GM20000 (cell line): ENCODE data around the gene RHOA.
"Not testable (repeated sequence)": the region's sequence is repeated elsewhere in the genome, so short reads cannot be mapped to it uniquely, and the experiment has no call there.

Source experiments
- DNase-seq: peaks from one replicate; pipeline ENCODE4 v3.0.0; 2012; ENCODE audit warnings: low spot score
- CTCF ChIP-seq: IDR thresholded peaks from 2 replicates; pipeline ENCODE4 v1.5.1; 2012; ENCODE audit warnings: mild to moderate bottlenecking, control low read depth; ENCODE audit errors: extremely low read depth, missing control alignments

The RHOA gene

DNA sequence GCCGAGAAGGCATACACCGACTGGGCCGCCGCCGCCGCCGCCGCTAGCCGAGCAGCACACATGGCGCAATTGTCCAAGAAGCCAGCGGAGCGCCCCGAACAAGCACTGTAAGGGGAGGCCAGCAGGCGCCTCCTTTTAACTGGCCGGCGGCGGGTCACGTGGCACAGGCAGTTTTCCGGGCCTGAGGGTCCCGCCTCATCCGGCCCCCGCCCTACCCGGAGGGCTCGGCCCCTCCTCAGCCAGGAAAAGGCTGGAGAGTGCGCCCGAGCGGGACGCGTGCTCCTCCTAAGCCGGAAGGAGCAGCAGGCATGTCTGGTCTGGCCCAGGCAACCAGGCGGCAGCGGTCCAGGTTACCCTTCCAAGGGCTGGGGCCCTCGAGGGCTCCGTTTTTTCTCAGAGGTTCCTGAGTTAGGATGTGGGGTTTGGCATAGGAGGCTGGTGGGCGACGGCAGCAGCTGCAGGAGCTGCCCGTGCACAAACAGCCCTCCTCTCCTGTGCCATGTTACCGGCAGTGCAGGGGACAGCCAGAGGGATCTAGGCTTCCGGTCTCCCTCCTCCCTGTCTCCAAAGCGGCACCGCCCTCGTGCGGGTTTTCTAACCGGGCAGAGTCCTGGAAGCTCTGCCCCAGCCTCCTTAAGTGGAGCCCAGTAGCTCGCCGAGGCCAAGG lies 53.4 kb downstream of the RHOA start, which contains the start of gene GPX1:
GPX1 (minus strand) TSS at position 137 of the 667 bp plus-strand sequence; CDS start at position 62, 75 bp downstream.
- peak; percentile 90 for DNase-seq

DNA sequence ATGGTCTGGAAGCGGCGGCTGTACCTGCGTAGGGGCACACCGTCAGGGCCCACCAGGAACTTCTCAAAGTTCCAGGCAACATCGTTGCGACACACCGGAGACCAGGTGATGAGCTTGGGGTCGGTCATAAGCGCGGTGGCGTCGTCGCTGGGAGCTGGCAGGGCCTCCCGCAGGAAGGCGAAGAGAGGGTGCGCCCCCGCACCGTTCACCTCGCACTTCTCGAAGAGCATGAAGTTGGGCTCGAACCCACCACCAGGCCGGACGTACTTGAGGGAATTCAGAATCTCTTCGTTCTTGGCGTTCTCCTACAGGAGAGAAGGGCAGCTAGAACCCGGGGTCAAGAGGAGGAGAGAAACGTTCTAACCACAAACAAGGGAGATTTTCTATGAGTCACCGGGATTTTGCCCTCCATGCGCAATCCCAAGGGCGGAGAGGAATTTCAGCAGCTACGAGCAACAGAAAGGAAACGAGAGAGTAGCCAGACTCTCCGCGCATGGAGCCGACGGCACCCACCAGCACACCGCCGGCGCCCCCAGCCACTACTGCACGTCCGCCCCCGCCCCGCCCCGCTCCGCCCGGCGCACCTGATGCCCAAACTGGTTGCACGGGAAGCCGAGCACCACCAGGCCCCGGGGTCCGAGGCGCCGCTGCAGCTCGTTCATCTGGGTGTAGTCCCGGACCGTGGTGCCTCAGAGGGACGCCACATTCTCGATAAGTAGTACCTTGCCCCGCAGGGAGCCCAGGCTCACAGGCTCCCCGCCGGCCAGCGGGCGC lies 54.1 kb downstream of the RHOA start:
- not testable (repeated sequence) for DNase-seq

More for the DNA sequence above, 53.4 kb downstream of the RHOA start, which contains the start of gene GPX1:
- TF ChIP-seq CTCF: no peak

GRCh38 chr3:49357095-49357442 lies 54.7 kb downstream of the RHOA start:
- not testable (repeated sequence) for DNase-seq

GRCh38 chr3:49352890-49353421 lies 58.8 kb downstream of the RHOA start:
- no peak for TF ChIP-seq CTCF

GRCh38 chr3:49352281-49352680 lies 59.5 kb downstream of the RHOA start:
- no peak for DNase-seq
- no peak for TF ChIP-seq CTCF

More at GRCh38 chr3:49352890-49353421, 58.8 kb downstream of the RHOA start:
- DNase-seq: no peak

GRCh38 chr3:49351521-49352011 lies 60.2 kb downstream of the RHOA start:
- no peak for TF ChIP-seq CTCF
- no peak for DNase-seq

- DNase-seq: no peak
- no peak for TF ChIP-seq CTCF
Observed at GRCh38 chr3:49349348-49350114, 62.2 kb downstream of the RHOA start.

- not testable (repeated sequence) for DNase-seq
Observed at GRCh38 chr3:49348361-49348760, 63.4 kb downstream of the RHOA start.
